NK-92 (cell line): ENCODE data around the gene USP7.
"Not testable (repeated sequence)": the region's sequence is repeated elsewhere in the genome, so short reads cannot be mapped to it uniquely, and the experiment has no call there.

Experiments used
- DNase-seq: peaks from one replicate; lab custom pipeline; 2025; ENCODE audit not compliant: unreplicated experiment; lab: John Stamatoyannopoulos, UW

Gene USP7

DNA sequence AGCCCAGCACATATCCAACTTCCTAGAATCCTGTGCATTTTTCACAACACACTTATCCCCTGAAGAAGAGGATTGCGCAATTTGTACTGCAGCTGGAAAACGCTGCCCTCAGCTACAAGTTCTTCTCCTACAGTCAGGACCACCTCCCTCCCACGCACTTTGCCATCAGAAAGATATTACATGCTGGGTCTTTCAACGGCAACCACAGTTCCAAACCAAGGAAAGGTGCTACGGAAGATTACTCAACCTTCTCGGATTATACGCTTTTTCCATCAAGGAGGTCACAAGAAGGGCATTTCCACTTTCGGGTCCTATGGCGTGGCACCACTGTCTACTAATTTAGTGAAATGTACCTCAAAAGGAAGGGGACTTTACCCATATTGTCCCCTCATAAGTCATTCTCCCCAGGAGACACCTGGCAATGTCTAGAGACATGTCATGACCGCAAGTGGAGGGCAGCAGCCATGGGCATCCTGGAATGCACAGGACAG lies 35.2 kb downstream of the USP7 start:
- no peak for DNase-seq

DNA sequence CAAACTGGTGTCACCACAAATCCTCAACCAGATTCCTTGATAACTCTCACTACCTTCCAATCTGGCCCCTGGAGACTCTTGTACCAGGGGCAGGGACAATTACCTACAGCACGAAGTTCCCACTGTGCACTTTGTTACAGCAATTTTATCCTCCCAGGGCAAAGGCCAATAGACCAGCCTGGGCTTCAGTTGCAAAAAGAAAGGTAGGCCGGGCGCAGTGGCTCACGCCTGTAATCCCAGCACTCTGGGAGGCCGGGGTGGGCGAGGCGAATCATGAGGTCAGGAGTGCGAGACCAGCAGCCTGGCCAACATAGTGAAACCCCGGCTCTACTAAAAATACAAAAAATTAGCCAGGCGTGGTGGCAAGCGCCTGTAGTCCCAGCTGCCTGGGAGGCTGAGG lies 36.9 kb downstream of the USP7 start:
- no peak for DNase-seq

DNA sequence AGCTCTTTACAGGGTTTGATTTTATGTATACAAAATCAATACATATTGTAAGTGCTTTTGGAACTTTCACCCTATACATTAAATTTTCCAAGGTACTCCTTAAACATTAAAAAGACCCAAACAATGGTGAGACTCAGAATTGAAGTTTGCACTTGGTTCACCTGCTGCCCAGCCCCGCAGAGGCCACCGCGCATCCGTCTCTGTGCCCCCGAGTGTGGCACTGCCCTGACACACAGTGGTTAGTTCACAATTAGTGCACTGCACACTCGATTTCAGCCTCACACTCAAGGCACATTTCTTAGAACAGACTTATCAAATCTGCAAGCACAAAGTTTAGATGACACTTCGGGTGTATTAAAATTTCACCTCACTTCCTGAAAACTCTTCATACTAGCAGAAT lies 38.3 kb downstream of the USP7 start:
- no peak for DNase-seq

DNA sequence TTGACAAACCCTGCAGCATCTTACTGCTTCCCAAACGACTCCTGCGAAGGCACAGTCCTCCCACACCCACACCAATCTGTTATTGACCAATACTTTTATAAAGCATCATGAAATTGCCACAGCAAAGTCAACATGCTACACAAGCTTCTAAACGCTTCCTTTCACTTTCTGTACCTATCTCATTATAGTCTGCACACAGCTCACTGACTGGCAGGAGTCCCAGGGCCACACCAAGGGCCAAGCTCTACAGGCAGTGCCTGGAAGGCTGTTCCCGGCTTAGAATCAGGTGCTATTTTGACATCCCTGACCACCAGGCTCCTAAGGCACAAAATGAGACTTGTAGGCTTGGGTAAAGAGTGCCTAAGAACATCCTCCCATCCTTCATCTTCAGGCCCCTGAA lies 39.5 kb downstream of the USP7 start:
- DNase-seq, result no peak

DNA sequence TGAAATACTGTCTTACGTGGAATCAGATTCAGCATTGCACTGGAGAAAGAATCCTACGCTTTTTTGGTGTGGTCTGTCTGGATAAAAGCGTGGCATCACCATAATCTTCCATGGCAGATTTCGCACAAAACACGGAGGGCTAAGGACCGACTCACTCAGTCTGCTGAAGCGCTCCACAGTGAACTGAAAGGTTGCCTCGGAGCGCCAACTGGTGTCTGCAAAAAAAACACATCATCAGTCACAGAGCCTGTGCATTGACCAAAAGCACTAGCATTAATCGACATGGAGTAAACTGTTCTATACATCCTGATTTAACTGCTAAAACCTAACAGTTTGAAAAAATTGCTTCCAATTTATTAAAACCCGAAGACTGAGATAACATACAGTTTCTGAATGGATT lies 40.5 kb downstream of the USP7 start:
- DNase-seq, result no peak

DNA sequence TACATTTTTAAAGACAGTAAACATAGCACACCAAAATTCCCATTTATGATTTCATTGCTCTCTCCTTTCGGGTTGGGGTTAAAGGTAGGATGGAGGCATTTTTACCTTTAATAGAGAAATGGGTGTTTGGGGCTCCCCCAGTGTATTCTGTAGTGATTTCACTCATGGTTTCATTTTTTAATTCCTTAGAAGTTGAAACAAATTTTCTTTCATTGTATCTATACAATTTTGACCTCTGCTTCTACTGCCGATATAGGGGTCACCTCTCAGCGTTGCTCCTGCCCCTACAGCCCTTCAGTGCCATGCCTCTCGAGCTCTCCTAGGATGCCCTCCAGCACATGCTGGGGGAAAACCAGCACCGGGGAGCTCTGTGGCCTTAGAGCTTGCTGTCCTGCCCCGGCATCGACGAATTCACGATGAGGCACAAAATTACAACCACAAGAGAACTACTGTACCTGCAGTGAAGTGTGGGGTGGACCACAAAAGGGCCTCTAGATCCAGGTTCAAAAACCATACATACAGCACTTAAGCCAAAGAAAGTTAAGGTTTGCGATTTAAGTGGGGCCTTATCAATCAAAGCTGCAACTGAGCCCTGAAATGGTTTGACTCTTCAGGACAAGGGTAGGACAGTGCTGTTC lies 42.2 kb downstream of the USP7 start:
- DNase-seq, result no peak

DNA sequence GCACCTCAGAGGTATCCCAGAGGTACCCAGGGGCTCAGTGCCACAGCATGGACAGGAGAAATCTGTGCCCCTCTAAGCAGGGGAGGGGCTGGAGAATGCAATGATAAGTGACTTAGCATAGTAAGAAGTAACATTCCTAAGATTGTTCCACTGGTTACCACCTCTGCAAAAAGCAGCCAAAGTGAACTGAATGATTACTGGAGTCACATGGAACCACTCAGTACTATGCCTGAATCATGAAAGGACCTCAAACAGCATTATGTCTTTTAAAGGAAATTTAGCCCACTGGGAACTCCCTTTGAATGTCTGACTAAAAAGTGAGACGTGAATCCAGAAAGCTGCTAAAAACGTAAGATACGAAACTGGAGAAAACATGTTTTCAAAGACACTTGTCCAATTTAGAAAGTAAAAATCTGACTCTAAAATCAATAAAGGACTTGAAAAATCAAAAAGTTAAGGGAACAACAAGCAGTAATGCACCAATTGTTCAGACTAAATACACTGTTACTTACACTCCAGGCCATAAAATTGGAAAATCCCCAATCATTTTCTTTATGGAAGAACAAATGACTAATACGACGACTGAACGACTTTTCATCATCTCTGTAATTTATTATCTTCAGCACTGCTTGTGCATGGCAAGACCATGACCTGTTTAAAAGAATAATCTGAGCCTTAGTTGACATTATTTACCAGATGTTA lies 42.9 kb downstream of the USP7 start:
- no peak for DNase-seq

DNA sequence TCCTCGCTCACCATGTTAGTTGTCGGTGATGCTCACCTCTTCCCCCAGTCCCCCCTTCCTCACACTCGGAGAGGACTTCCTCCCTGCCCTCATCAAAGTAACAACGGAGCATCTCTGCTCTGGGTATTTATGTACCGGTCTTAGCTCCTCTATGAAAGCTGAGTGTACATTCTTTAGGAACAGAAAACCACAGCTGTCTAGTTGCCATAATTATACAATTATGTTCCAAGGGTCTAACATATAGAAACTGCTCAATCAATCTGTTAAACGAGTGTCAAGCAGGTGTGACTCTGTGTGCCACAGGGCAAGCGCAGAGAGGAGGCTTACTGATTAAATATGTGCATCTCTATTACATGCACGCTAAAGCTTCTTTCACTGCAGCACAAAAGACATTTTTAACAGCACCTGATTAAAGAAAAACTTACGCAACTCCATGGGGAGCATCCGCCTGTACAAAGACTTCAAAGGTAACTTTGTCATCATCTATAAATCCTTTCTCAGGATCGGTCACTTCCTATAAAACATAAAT lies 43.7 kb downstream of the USP7 start:
- no peak for DNase-seq

DNA sequence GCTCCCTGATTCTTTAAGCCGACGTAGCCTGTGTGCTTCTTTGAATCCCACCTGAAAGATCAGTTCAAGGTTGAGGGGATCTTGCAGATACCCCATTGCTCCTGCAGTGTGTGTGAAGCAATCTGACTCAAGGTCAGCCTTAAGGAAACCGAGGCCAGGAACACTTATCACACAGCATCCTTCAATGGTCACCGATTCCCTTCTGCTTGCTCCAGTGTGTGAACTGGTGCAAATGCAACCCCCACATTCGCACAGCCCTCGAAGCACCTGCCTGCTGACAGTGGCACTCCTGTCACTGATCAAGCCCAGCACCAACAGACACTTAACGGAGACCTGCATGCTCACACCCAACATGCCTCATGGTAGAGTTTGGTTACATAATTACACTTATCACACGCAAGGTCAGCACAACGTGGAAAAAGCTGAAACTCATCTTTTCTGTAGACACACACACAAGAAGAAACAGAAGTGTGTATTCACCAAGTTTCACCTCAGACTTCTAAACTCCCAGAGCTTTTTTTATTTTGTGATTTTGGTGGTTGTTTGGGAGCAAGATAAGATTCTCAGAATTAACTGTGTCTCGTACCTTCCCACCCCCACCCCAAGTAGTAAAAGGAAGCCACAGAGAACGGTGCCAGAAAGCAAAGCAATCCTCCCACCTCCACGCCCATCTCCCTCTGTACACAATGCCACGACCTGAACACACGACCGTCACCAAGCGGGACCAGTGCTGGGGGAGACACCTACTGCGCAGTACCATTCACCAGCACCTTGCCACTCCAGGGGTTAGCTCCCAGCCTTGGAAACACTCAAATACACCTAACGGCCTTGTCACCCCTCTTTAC lies 44.4 kb downstream of the USP7 start:
- no peak for DNase-seq

DNA sequence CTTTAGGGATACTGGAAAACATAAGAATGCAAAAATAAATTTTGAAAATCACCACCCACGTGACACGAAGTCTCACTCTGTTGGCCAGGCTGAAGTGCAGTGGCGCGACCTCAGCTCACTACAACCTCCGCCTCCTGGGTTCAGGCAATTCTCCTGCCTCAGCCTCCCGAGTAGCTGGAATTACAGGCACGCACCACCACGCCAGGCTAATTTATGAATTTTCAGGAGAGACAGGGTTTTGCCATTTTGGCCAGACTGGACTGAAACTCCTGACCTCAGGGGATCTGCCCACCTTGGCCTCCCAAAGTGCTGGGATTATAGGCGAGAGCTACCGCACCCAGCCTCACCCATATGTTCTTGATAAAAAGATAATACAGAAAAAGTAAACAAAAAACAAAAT lies 46.4 kb downstream of the USP7 start:
- not testable (repeated sequence) for DNase-seq

DNA sequence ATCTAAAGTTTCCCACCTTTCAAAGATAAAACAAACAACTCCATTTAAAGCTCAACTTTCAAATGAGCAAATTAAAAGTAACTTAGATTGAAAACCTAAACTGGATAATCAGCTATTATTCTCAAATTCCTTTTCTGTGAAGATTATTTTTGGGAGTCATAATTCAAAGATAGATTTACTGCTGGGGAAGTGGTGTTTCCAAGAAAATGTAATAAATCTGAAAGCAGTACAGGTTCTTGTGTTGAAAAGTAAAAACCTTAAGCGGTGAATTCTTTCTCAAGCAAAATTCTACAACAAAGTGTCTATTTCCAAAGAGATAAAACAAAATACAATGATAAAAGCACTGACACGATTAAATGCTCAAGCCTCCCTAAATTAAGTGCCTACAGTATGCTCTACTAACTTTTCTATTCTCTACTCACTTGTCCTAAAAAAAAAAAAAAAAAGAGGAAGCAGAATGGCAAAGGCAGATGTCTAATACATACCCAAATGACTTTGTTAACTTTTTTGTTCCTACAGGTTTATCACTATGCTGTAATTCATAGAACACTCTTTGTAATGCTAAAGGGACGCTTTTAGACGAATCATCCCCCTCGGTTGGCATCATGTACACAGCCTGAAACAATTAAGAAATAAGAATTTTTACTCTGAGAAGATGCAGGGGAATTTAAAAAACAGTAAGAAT lies 47.0 kb downstream of the USP7 start:
- DNase-seq, result no peak

DNA sequence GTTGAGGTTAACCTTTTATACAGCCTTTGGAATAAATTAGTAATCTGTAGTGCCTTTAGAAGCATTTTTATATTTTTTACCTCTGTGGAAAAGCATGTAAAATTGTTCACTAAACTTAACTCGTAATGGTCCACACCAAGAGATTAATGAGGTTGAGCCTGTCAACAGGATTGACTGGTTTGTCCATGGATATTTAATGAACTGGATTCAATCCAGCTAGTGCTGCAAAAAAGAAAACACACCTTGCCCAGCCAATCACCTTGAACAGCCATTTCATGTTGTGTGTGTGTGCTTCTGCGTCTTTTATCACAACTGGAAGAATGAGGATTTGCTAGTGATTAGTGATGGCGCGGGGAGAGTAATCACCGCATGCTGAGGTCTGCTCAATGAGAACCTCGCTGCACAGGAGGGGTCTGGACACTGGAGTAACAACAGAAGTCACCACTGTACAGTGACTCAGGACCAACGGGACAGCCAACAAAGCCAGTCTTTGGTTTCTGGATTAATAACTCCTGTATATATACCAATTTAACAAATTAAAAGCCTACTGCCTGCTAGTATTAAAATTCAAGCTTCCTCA lies 47.9 kb downstream of the USP7 start:
- no peak for DNase-seq

DNA sequence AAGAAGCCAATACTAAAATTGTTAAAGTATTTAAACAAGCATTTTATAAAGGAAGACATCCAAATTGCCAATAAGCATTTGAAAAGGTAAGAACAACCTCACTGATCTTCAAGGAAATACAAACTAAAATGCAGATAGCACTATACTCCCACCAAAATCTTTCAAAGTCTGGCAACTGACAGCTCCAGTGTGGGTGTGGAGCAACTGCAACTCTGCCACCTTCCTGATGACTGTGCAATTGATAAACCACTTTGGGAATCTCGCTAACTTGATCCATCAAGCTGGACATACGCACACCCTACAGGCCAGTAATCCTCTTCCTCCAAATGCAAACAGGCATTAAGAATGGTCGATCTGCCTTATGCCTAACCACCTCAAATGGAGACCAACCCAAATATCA lies 49.6 kb downstream of the USP7 start:
- no peak for DNase-seq

DNA sequence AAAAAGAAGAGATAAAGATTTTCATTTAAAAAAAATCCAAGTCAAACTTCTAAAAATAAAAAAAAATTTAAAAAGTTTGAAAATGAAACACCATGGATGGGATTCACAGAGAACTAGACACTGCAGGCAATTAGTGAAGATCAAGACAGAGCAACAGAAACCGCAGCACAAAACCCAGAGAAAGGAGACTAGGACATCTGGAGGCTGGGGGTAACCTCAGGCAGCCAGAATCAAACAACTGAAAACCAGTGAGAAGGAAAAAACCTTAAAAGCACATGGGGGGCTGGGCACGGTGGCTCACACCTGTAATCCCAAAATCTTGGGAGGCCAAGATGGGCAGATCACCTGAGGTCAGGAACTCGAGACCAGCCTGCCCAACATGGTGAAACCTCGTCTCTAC lies 50.9 kb downstream of the USP7 start:
- no peak for DNase-seq

DNA sequence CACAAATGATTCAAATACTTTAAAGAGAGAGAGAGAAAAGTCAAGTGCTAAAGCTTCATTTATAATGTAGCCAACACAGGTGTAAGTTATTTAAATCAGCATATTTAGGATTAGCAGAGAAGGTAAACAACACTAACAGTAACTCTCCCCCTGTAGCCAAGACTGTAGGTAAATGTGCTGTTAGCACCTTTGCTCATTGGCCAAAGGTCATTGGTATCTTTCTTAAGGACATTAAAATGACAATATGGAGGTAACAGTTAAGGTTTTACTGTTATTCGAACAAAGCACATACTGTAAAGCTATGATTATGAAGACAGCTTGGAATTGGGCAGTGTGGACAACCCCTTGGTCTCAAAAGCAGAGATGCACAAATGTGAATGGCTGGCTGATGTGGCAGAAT lies 52.9 kb downstream of the USP7 start:
- DNase-seq, result no peak

DNA sequence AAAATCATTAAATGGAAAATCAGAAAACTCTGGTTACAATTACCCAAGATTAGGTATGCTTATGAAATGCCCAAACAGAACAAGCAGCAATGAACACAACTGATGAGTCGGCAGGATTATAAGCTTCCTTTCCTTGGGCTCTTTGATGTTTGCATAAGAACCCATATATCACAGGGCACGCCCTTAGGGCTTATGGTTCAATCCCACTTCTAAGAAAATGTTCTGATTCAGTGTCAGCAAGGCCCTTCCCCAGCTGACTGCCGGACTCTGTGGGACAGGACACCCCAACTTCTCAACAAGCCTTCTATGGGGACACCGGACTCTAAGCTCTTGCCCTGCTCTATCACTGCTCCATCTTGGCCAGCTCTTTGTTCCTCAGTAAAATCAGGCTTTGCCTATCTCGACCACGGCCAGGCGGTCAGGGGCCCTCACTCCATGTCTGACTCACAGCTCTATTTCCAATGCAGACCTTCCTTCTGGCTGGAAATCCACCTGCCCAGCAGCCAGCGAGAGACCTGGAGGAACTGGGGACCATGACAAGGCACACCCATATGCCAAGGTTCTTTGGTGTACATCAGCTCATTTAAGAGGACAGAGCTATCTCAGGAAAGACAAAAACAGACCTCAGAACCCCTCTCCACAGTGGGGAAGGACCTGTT lies 54.8 kb downstream of the USP7 start:
- no peak for DNase-seq

DNA sequence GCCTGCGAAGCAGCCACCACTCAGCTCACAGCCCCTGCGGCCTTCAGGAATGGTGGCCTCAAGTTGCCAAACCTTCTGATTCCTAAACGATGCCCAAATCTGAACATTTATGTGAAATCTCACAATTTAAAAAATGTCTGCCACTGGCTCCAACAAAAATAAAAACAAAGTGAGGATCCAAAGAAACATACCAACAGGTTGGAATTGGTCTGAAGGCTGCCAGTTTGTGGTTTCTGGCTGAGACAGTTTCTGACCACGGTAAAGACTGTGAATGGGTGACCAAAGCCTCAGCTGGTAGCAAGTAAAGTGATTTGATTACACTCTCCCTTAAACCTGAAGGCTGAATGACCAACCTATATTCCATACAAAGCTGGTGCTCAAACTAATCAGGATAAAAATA lies 56.6 kb downstream of the USP7 start:
- DNase-seq, result no peak

DNA sequence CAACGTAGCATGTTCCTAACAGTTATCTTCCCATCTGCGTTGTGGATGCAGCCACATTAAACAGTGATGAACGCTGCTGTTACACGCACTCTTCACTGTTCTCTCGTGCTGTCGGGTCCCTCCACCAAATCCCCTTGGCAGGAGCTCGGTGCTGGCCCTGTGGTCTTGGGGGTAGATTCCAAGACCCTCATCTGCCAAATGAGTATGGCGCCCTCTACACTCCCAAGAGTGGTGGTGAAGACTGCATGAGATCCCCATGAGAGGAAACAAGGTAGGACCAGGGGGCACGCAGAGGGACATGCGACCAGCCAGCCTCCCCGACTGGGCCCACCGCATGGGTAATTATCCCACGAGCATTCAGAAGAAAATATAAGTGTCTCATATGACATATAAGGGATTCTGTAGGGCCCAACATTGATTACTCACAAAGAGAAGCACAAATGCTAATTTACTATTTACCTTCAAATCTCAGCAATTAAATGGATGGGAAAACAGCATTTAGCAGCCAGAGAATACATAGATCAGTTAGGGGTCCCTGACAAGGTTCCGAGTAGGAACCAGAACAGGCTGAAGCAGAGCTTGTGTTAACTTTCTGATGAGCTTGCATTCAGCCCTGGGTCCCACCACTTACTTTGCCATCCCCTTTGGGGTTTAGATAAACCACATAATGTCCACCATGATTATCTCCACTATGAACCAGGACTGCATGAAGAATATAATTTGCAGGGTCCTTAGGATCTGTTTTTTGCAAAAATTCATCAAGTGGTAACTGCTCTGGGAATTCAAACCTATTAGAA lies 57.7 kb downstream of the USP7 start:
- DNase-seq, result no peak

DNA sequence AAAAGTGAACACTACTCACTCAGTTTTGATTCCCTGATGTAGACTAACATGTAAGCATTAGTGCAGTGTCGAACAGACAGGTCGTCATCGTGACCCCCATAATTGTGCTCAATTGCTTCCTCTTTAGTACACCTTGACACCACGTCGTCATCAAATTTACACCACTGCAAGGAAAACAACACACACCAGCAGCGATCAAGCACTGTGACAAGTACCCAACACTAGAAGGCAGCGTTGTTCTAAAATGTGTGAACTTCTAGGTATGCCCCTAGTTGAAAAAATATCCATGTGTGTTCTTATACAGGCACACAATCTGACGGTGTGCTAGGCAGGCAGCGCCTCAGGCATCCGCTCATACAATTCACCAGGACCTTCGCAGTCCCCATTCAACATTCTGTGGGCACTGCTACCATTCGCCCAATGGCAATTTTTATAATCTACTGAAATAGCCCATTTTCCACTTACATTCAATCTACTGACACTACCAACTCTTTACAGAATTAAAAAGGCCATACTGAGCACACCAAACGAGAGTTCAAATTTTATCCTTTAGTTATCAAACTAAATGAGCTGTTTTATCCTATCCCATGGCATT lies 58.4 kb downstream of the USP7 start:
- no peak for DNase-seq
